Left lung (tissue), 10 donors: ENCODE measurements around the gene CEACAM20. TPM values are rescaled to one million over a fixed set of nuclear protein-coding genes. Genes with fewer than 3 reads are reported as not detected.
"Not testable (repeated sequence)": the region's sequence is repeated elsewhere in the genome, so short reads cannot be mapped to it uniquely, and the experiment has no call there.

ENCODE experiments used
- ATAC-seq: fragments of 200-7000 bp; cut with Tn5 transposase; one replicate; pipeline ENCODE4 v1.9.1; 2020; ENCODE audit warnings: moderate library complexity
- DNase-seq, 4 donors: peaks; one replicate each; pipeline ENCODE4 v3.0.0-alpha.2; 2013 to 2020
- H3K27ac ChIP-seq, 2 donors: fragments of 200-600 bp; sonication (generic) in 1 of 2; one replicate each; pipeline versions ENCODE4 v1.5.0 to v1.8.0; 2020 to 2021
- H3K27me3 ChIP-seq, 2 donors: fragments of 200-600 bp; sonication (generic) in 1 of 2; one replicate each; pipeline versions ENCODE4 v1.5.0 to v1.8.0; 2020 to 2021
- H3K36me3 ChIP-seq, 2 donors: fragments of 200-600 bp; sonication (generic) in 1 of 2; one replicate each; pipeline versions ENCODE4 v1.5.0 to v1.8.0; 2020 to 2021
- H3K4me1 ChIP-seq, 2 donors: fragments of 200-600 bp; one replicate each; pipeline ENCODE4 v1.8.0; 2021
- H3K4me3 ChIP-seq, 2 donors: fragments of 200-600 bp; sonication (generic) in 1 of 2; one replicate each; pipeline versions ENCODE4 v1.5.0 to v1.8.0; 2020 to 2021; ENCODE audit warnings: mild to moderate bottlenecking in 1 of 2
- H3K9me3 ChIP-seq, 2 donors: fragments of 200-600 bp; sonication (generic) in 1 of 2; one replicate each; pipeline versions ENCODE4 v1.5.0 to v1.8.0; 2020 to 2021
- intact Hi-C, 2 donors: fragments of 100-400 bp; cut with DNase I; formaldehyde crosslinking; loops; one replicate each; pipeline versions ENCODE4 v1.11.2 to v1.14.2; 2022
- polyA plus RNA-seq, 6 donors: library from polyadenylated mRNA; unstranded; fragments of 120-200 nt; gene quantifications; one replicate each; pipeline ENCODE4 v1.2.1, GENCODE V29; 2013; ENCODE audit not compliant: insufficient read length in 6 of 6
- total RNA-seq, 2 donors: library from RNA; stranded (reverse); fragmentation: NEBNext Ultra II Directional; extraction: Animal tissue kit (Norgen Biotek cat#: 25700); gene quantifications; one replicate each; pipeline ENCODE4 v1.2.1, GENCODE V29; 2021
- TF ChIP-seq, protein P1 (sequence below), 2 donors: fragments of 200-600 bp; sonication (generic) in 1 of 2; IDR thresholded peaks; one replicate each; pipeline versions ENCODE4 v1.5.0 to v1.8.0; 2021; ENCODE audit warnings: antibody characterized with exemption in 2 of 2
- donor health status: DM: no; HTN: yes; CAD: no.
- donor health status: DM: no; HTN: no; CAD: no.

CEACAM20 gene
- total and polyA plus RNA-seq, 8 donors: not detected

DNA sequence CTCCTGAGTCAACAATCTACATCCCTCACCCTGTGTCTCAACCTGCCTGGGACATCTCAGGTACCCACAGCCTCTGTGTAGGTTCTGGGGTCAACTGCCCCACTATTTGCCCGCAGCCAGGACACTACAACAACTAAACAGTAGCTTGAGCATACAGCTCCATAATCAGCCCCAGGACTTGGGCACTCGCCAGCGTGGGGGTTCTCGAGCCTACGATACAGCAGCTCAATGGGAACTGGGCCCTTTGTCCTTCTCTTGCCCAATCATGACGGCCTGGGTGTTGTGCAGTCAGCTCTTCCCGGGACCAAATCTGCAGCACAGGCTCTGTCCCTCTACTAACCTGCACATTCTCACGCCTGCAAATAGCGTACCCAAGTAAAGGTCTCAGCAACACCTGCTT, 30.5 kb downstream of the CEACAM20 start:
- intact Hi-C loops: no loop called here
- DNase-seq: no peak
- TF ChIP-seq, protein P1, sequence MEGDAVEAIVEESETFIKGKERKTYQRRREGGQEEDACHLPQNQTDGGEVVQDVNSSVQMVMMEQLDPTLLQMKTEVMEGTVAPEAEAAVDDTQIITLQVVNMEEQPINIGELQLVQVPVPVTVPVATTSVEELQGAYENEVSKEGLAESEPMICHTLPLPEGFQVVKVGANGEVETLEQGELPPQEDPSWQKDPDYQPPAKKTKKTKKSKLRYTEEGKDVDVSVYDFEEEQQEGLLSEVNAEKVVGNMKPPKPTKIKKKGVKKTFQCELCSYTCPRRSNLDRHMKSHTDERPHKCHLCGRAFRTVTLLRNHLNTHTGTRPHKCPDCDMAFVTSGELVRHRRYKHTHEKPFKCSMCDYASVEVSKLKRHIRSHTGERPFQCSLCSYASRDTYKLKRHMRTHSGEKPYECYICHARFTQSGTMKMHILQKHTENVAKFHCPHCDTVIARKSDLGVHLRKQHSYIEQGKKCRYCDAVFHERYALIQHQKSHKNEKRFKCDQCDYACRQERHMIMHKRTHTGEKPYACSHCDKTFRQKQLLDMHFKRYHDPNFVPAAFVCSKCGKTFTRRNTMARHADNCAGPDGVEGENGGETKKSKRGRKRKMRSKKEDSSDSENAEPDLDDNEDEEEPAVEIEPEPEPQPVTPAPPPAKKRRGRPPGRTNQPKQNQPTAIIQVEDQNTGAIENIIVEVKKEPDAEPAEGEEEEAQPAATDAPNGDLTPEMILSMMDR (IDR thresholded peaks at IDR 0.05): no peak
- H3K9me3 ChIP-seq: peaks cover 10 to 51% of the 10 kb centered on the region in 2 donors
- H3K27ac ChIP-seq: no peak overlapping the region
- peaks cover 7 to 48% of the 10 kb centered on the region in 2 donors for H3K36me3 ChIP-seq
- H3K4me3 ChIP-seq: peak overlapping the region in 1 of 2 donors; percentile 63
- ATAC-seq: no peak
- H3K4me1 ChIP-seq: peaks cover 0 to 16% of the 10 kb centered on the region in 2 donors
- H3K27me3 ChIP-seq: no peaks in the 10 kb centered on the region

DNA sequence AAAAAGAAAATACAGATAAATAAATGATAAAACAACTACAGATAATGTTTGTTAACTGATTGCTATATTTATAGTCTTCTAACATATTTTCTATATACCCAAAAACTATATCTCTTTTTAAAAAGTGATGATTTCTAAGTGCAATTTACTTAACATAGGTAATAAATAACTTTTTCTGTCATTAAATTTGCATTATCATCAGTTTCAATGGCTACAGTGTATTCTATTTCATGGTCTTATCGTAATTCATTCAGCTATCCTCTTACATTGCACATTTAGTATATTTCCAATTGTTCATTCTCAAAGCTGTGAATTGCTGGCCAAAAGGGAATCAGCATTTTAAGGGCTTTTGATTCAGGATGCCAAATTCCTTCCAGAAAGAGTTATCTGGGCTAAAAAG, 32.8 kb downstream of the CEACAM20 start:
- DNase-seq: no peak
- Histone ChIP-seq H3K27ac (no peak overlapping the region), H3K4me3 (no peak overlapping the region), H3K27me3 (no peaks in the 10 kb centered on the region), H3K36me3 (peaks cover 7 to 71% of the 10 kb centered on the region in 2 donors), H3K4me1 (peaks cover 0 to 16% of the 10 kb centered on the region in 2 donors), H3K9me3 (peaks cover 13 to 74% of the 10 kb centered on the region in 2 donors)
- no peak for ATAC-seq
- TF ChIP-seq, protein P1 (IDR thresholded peaks at IDR 0.05): no peak
- intact Hi-C loops: no loop called here

DNA sequence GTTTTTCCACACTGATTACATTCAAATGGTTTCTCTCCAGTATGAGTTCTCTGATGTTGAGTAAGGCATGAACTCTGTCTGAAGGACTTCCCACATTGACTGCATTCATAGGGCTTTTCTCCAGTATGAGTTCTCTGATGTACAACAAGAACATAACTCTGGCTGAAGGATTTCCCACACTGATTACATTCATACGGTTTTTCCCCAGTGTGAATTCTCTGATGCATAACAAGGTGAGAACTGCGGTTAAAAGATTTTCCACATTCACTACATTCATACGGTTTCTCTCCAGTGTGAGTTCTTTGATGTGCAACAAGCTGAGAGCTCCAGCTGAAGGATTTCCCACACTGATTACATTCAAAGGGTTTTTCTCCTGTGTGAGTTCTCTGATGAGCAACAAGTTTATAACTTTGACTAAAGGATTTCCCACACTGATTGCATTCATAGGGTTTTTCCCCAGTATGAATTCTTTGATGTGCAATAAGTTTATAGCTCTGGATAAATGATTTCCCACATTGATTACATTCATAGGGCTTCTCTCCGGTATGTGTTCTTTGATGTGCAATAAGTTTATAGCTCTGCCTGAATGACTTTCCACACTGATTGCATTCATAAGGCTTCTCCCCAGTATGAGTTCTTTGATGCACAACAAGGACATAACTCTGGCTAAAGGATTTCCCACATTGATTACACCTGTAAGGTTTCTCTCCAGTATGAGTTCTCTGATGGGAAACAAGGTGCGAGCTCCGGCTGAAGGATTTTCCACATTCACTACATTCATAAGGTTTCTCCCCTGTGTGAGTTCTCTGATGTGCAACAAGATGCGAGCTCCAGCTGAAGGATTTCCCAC, 52.7 kb downstream of the CEACAM20 start:
- Histone ChIP-seq H3K27me3 (no peaks in the 10 kb centered on the region), H3K4me3 (no peak overlapping the region), H3K27ac (no peak overlapping the region), H3K36me3 (peaks cover 13 to 74% of the 10 kb centered on the region in 2 donors), H3K9me3 (peaks cover 36 to 100% of the 10 kb centered on the region in 2 donors), H3K4me1 (no peaks in the 10 kb centered on the region)
- DNase-seq (no peak), ATAC-seq (no peak)
- intact Hi-C loops: no loop called here
- TF ChIP-seq, protein P1 (IDR thresholded peaks at IDR 0.05): no peak

DNA sequence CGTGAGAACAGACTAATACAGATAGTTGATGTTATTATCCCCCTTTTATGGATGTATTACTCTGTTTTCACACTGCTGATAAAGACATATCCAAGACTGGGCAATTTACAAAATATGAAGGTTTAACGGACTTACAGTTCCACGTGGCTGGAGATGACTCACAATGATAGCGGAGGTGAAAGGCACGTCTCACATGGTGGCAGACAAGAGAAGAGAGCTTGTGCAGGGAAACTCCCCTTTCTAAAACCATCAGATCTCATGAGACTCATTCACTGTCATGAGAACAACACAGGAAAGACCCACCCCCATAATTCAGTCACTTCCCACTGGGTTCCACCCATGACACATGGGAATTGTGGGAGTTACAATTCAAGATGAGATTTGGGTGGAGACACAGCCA, 60.7 kb downstream of the CEACAM20 start:
- H3K27ac ChIP-seq, H3K36me3 ChIP-seq, DNase-seq, H3K27me3 ChIP-seq, H3K4me3 ChIP-seq, H3K4me1 ChIP-seq, ATAC-seq, intact Hi-C loops: not testable (repeated sequence)
- H3K9me3 ChIP-seq: peaks cover 0 to 99% of the 10 kb centered on the region in 2 donors

DNA sequence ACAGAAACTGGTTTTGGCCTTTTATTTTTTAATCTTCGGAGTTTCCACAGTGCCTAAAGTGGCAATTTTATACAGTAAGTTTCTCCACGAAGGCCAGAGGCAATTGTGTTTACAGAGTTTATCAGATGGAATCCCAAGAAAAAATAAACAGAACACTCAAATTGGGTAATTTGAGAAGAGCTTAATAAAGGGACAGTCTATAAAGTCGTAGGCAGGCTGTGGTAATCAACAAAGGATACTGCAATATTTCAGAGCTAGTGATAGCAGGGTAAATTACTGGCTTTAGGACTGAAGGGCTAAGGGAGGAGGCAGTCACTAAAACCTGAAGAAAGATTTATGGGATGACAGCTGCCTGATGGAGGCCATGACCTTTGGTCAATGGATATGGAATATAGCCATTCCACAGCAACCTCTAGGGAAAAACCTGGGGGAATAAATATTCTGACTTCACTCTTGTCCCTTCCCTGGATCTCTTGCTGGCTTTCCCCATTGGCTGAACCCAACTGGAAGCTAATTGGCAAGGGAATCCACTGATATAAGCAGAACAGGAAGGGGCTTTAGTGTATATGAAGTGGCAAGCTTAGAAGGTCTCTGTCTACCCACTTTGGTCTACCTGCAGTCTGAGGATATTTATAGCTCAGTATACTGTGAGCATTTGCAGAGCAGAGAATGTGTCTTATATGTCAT, 66.7 kb downstream of the CEACAM20 start:
- intact Hi-C loops, H3K27me3 ChIP-seq, H3K4me1 ChIP-seq, H3K27ac ChIP-seq, ATAC-seq, H3K36me3 ChIP-seq, H3K4me3 ChIP-seq, DNase-seq: not testable (repeated sequence)
- peaks cover 0 to 88% of the 10 kb centered on the region in 2 donors for H3K9me3 ChIP-seq

Other genes with a start within 250 kb of the CEACAM20 start
- gene ZNF235, start 224.7 kb downstream of the CEACAM20 start, total RNA-seq: 1 to 10 TPM; 5.2 to 5.8 TPM
- 10 to 100 TPM; 11.9 to 15.1 (median 14.4) TPM for gene ZNF235, start 224.7 kb downstream of the CEACAM20 start, polyA plus RNA-seq
- 1 to 10 TPM; 3.2 to 4.5 TPM for gene ZNF112, start 173.0 kb downstream of the CEACAM20 start, total RNA-seq
- gene ZNF112, start 173.0 kb downstream of the CEACAM20 start, polyA plus RNA-seq: 10 to 100 TPM; 11.7 to 13.1 (median 11.8) TPM
- gene ZNF285, start 128.1 kb downstream of the CEACAM20 start, total RNA-seq: 1 to 10 TPM; 1.2 to 2.1 TPM
- 10 to 100 TPM; 10.4 to 15.3 (median 12.4) TPM for gene ZNF285, start 128.1 kb downstream of the CEACAM20 start, polyA plus RNA-seq
- 1 to 10 TPM; 3.8 to 4.5 TPM for gene ZNF229, start 81.2 kb downstream of the CEACAM20 start, total RNA-seq
- 10 to 100 TPM; 11.4 to 15.4 (median 13.0) TPM for gene ZNF229, start 81.2 kb downstream of the CEACAM20 start, polyA plus RNA-seq
- 1 to 10 TPM; 6.0 to 7.7 TPM for gene ZNF180, start 29.2 kb downstream of the CEACAM20 start, total RNA-seq
- gene ZNF180, start 29.2 kb downstream of the CEACAM20 start, polyA plus RNA-seq: 10 to 100 TPM; 14.5 to 16.6 (median 15.8) TPM
- gene IGSF23, start 83.9 kb upstream of the CEACAM20 start, total RNA-seq: not detected
- gene IGSF23, start 83.9 kb upstream of the CEACAM20 start, polyA plus RNA-seq: under 1 TPM in 2 of 6 donors, not detected in 4; 0.17 to 0.18 TPM
- gene PVR, start 114.2 kb upstream of the CEACAM20 start, total RNA-seq: 10 to 100 TPM; 46.3 to 67.9 TPM
- 10 to 100 TPM; 22.5 to 29.3 (median 27.6) TPM for gene PVR, start 114.2 kb upstream of the CEACAM20 start, polyA plus RNA-seq
- 1 to 10 TPM; 4.1 to 5.4 TPM for gene CEACAM19, start 141.8 kb upstream of the CEACAM20 start, total RNA-seq
- 10 to 100 TPM; 12.8 to 21.9 (median 15.9) TPM for gene CEACAM19, start 141.8 kb upstream of the CEACAM20 start, polyA plus RNA-seq
- gene CEACAM16, start 169.5 kb upstream of the CEACAM20 start, total RNA-seq: under 1 TPM in 1 of 2 donors, not detected in 1; 0.20 TPM
- gene CEACAM16, start 169.5 kb upstream of the CEACAM20 start, polyA plus RNA-seq: not detected
- 10 to 100 TPM; 48.2 to 79.9 TPM for gene BCL3, start 219.0 kb upstream of the CEACAM20 start, total RNA-seq
- 10 to 100 TPM in 5 of 6 donors, 1 to 10 TPM in 1; 7.3 to 16.6 (median 12.9) TPM for gene BCL3, start 219.0 kb upstream of the CEACAM20 start, polyA plus RNA-seq
- 1 to 10 TPM; 5.2 to 6.1 TPM for gene CBLC, start 248.2 kb upstream of the CEACAM20 start, total RNA-seq
- 1 to 10 TPM; 3.1 to 5.7 (median 3.8) TPM for gene CBLC, start 248.2 kb upstream of the CEACAM20 start, polyA plus RNA-seq